Panc1 (cell line): ENCODE measurements around the gene RPL12.

Source experiments
- CTCF ChIP-seq: fragments of 450-650 bp; IDR thresholded peaks from 2 replicates; pipeline ENCODE4 v1.5.1; 2017; ENCODE audit warnings: mild to moderate bottlenecking
- POLR2AphosphoS5 ChIP-seq: IDR thresholded peaks from 2 replicates; pipeline ENCODE4 v1.6.1; 2012; ENCODE audit warnings: mild to moderate bottlenecking, low read depth, low read length, moderate library complexity
- REST ChIP-seq, 2 experiments: IDR thresholded peaks; 2 replicates each; pipeline ENCODE4 v1.6.1; 2011 to 2012; ENCODE audit warnings: low read depth in 2 of 2, control low read depth in 1 of 2, low read length in 1 of 2, mild to moderate bottlenecking in 1 of 2, moderate library complexity in 1 of 2; ENCODE audit not compliant: insufficient read depth in 1 of 2
- TCF7L2 ChIP-seq: IDR thresholded peaks from 2 replicates; pipeline ENCODE4 v1.6.1; 2011; ENCODE audit warnings: mild to moderate bottlenecking, low read depth, low read length, inconsistent platforms

GRCh38 chr9:127415657-127416056 is 35.5 kb downstream of the RPL12 start:
- TF ChIP-seq CTCF (no peak), REST (IDR thresholded peaks at IDR 0.05; ENCODE audit: insufficient read depth in 1 of 2, low read depth in 2 of 2, low read length in 1 of 2) (no peak), POLR2AphosphoS5 (no peak), TCF7L2 (no peak)
